DMS79 (cell line): ENCODE results near the gene PRKCG.
"Not testable (repeated sequence)": the region's sequence is repeated elsewhere in the genome, so short reads cannot be mapped to it uniquely, and the experiment has no call there.

Experiments used
- DNase-seq: peaks from one replicate; lab custom pipeline; 2025; lab: John Stamatoyannopoulos, UW

The PRKCG gene

GRCh38 chr19:53944933-53945332, 62.9 kb downstream of the PRKCG start:
- DNase-seq, result no peak

- DNase-seq, result no peak
Measured at GRCh38 chr19:53945441-53945840, 63.4 kb downstream of the PRKCG start.

GRCh38 chr19:53945998-53946397, 64.0 kb downstream of the PRKCG start:
- DNase-seq, result no peak

GRCh38 chr19:53947624-53948023, 65.6 kb downstream of the PRKCG start:
- DNase-seq, result no peak

GRCh38 chr19:53948611-53949010, 66.6 kb downstream of the PRKCG start:
- not testable (repeated sequence) for DNase-seq

GRCh38 chr19:53951436-53951835, 69.4 kb downstream of the PRKCG start:
- DNase-seq, result no peak

- no peak for DNase-seq
Measured at GRCh38 chr19:53951947-53952346, 70.0 kb downstream of the PRKCG start.

- DNase-seq, result no peak
Measured at GRCh38 chr19:53953383-53953782, 71.4 kb downstream of the PRKCG start.
